Cardiac fibroblast (primary cell): ENCODE results near the gene GATC.
"Not testable (repeated sequence)": the region's sequence is repeated elsewhere in the genome, so short reads cannot be mapped to it uniquely, and the experiment has no call there.

Source experiments
- DNase-seq, 2 donors: peaks; one replicate each; pipeline versions ENCODE4 v3.0.0 to v3.0.0-alpha.2; 2010; ENCODE audit warnings: low read depth in 2 of 2
- H3K4me3 ChIP-seq, 2 donors: replicated peaks in 1 of 2; 1 replicate in 1 of 2; 2 replicates in 1 of 2; pipeline ENCODE4 v1.5.1; 2011; ENCODE audit warnings: low read depth in 2 of 2, low read length in 2 of 2, mild to moderate bottlenecking in 2 of 2, moderate library complexity in 1 of 2
- CTCF ChIP-seq: IDR thresholded peaks from one replicate; pipeline ENCODE4 v1.5.1; 2011; ENCODE audit warnings: low read depth, mild to moderate bottlenecking, low read length, inconsistent platforms

GATC gene

DNA sequence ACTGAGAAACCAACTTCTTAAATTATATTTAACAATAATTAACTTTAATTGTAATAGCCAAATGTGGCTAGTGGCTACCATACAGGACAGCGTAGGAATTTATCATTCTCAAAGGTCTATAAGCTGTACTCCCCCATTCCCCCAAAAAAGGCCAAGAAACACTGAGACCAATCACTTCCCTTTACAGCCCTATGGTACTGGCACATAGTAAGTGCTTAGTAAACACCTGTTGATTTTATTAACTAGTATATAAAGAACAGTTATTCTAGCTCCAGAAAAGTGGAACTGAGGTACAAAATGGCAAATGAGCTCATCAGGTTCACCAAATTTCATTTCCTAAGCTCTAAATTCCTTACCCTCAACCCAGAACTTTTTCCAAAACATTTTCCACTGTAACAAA lies 29.4 kb downstream of the GATC start:
- H3K4me3 ChIP-seq = no peak overlapping the region
- no peak for TF ChIP-seq CTCF
- no peak for DNase-seq

DNA sequence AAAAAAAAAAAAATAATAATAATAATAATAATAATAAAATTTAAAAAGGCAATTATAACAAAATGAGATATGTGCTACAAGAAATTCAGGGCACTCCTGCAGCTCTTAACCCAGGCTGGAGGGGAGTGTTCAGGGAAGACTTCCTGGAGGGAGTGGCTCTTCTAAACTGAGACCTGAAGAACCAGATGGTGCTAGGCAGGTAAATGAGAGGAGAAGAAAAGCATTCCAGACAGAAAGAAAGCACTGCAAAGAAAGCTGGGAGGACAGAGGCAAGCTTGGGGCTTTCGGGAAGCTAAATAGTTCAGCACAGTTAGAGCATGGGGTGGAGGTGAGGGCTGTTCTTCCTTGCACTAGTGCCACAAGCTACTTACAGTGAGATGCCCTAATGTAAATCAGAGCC lies 33.2 kb downstream of the GATC start:
- no peak for DNase-seq
- no peak for TF ChIP-seq CTCF
- no peak overlapping the region for H3K4me3 ChIP-seq

DNA sequence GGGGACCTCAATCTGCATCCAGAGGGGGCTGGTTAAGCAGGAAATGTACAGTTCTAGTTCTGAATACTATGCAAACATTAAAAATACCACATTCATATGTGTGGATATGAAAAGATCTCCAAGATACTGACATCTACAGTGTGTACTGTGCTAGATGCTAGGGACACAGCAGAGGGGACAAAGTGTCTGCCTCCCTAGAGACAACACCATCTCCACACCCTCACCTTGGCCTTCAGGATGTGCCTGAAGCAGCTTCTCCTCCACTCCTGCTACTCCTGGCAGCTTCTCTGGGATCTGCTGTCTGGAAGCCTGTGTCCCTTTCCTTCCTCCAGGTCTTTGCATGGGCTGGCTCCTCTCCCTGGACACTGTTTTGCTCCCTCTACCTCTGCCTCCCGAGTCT lies 34.0 kb downstream of the GATC start:
- no peak overlapping the region for H3K4me3 ChIP-seq
- TF ChIP-seq CTCF = no peak
- no peak for DNase-seq

GRCh38 chr12:120481022-120481767 lies 35.0 kb downstream of the GATC start:
- no peak for TF ChIP-seq CTCF
- no peak for DNase-seq
- no peak overlapping the region for H3K4me3 ChIP-seq

GRCh38 chr12:120483621-120484020 lies 37.4 kb downstream of the GATC start:
- no peak overlapping the region for H3K4me3 ChIP-seq
- TF ChIP-seq CTCF = no peak
- DNase-seq = no peak

GRCh38 chr12:120485961-120486881 lies 40.0 kb downstream of the GATC start:
- TF ChIP-seq CTCF = no peak
- no peak overlapping the region for H3K4me3 ChIP-seq
- no peak for DNase-seq

GRCh38 chr12:120487552-120487951 lies 41.3 kb downstream of the GATC start:
- DNase-seq, H3K4me3 ChIP-seq: not testable (repeated sequence)
